Measurements from ENCODE around the gene CKMT2. TPM values are rescaled to one million over a fixed set of nuclear protein-coding genes. Genes with fewer than 3 reads are reported as not detected.

CKMT2 gene
- total and polyA plus RNA-seq, 2 donors from 2014 or later, result 3.7 to 55.8 TPM

GRCh38 chr5:81234299-81234698, 1.2 kb downstream of the CKMT2 start:
- intact Hi-C loops (cut with DNase I), result no loop called here

GRCh38 chr5:81234801-81235200, 1.7 kb downstream of the CKMT2 start:
- no peak for TF ChIP-seq CTCF (IDR thresholded peaks at IDR 0.05; ENCODE audit: borderline replicate concordance, extremely low read depth, insufficient read depth)
- peak overlapping the region in 1 of 3 donors; percentile 48 for H3K9ac ChIP-seq (ENCODE audit: low read length in 3 of 3)
- intact Hi-C loops (cut with DNase I), result no loop called here
- peak in 1 of 5 donors; percentile 14 for DNase-seq
- peaks cover 0 to 23% (median 7%) of the 10 kb centered on the region in 3 donors for H3K4me1 ChIP-seq (ENCODE audit: control insufficient read depth in 2 of 3, insufficient read depth in 2 of 3, low read depth in 1 of 3, low read length in 3 of 3)
- H3K9me3 ChIP-seq (ENCODE audit: control insufficient read depth in 2 of 3, insufficient read depth in 1 of 3, low read length in 3 of 3), result no peaks in the 10 kb centered on the region
- no peak for FAIRE-seq
- peak overlapping the region in 2 of 3 donors; percentile 0 to 63 for H3K4me3 ChIP-seq (ENCODE audit: low read length in 3 of 3)
- H3K36me3 ChIP-seq (ENCODE audit: control insufficient read depth in 2 of 3, insufficient read depth in 3 of 3, low read length in 3 of 3), result no peaks in the 10 kb centered on the region
- H3K27me3 ChIP-seq (ENCODE audit: control insufficient read depth, insufficient read depth, low read length), result no peaks in the 10 kb centered on the region
- H3K27ac ChIP-seq (ENCODE audit: low read depth in 2 of 2, low read length in 2 of 2), result peak overlapping the region; percentile 65 to 85

More at GRCh38 chr5:81234299-81234698, 1.2 kb downstream of the CKMT2 start:
- Histone ChIP-seq H3K27me3 (ENCODE audit: control insufficient read depth, insufficient read depth, low read length) (no peaks in the 10 kb centered on the region), H3K36me3 (ENCODE audit: control insufficient read depth in 2 of 3, insufficient read depth in 3 of 3, low read length in 3 of 3) (no peaks in the 10 kb centered on the region), H3K4me1 (ENCODE audit: control insufficient read depth in 2 of 3, insufficient read depth in 2 of 3, low read depth in 1 of 3, low read length in 3 of 3) (peaks cover 0 to 20% (median 5%) of the 10 kb centered on the region in 3 donors), H3K9ac (ENCODE audit: low read length in 3 of 3) (peak overlapping the region in 2 of 3 donors; percentile 43 to 48), H3K4me3 (ENCODE audit: low read length in 3 of 3) (peak overlapping the region in 2 of 3 donors; percentile 30 to 63), H3K9me3 (ENCODE audit: control insufficient read depth in 2 of 3, insufficient read depth in 1 of 3, low read length in 3 of 3) (no peaks in the 10 kb centered on the region), H3K27ac (ENCODE audit: low read depth in 2 of 2, low read length in 2 of 2) (peak overlapping the region; percentile 65 to 85)
- TF ChIP-seq CTCF (IDR thresholded peaks at IDR 0.05; ENCODE audit: borderline replicate concordance, extremely low read depth, insufficient read depth), result no peak
- no peak for FAIRE-seq
- DNase-seq, result no peak

GRCh38 chr5:81235287-81236072, 2.4 kb downstream of the CKMT2 start:
- Histone ChIP-seq H3K9ac (ENCODE audit: low read length in 3 of 3) (no peak overlapping the region), H3K27ac (ENCODE audit: low read depth in 2 of 2, low read length in 2 of 2) (peak overlapping the region in 1 of 2 donors; percentile 85), H3K36me3 (ENCODE audit: control insufficient read depth in 2 of 3, insufficient read depth in 3 of 3, low read length in 3 of 3) (no peaks in the 10 kb centered on the region), H3K4me3 (ENCODE audit: low read length in 3 of 3) (peak overlapping the region in 2 of 3 donors; percentile 0 to 13), H3K9me3 (ENCODE audit: control insufficient read depth in 2 of 3, insufficient read depth in 1 of 3, low read length in 3 of 3) (no peaks in the 10 kb centered on the region), H3K27me3 (ENCODE audit: control insufficient read depth, insufficient read depth, low read length) (no peaks in the 10 kb centered on the region), H3K4me1 (ENCODE audit: control insufficient read depth in 2 of 3, insufficient read depth in 2 of 3, low read depth in 1 of 3, low read length in 3 of 3) (peaks cover 0 to 23% (median 11%) of the 10 kb centered on the region in 3 donors)
- DNase-seq, result peak in 1 of 5 donors; percentile 26
- TF ChIP-seq CTCF (IDR thresholded peaks at IDR 0.05; ENCODE audit: borderline replicate concordance, extremely low read depth, insufficient read depth), result no peak
- FAIRE-seq, result no peak
- intact Hi-C loops (cut with DNase I), result no loop called here
